Subcutaneous abdominal adipose tissue (tissue), 5 donors: ENCODE measurements around the gene ADAM15.
A peak's percentile ranks its signal among the peaks of the same experiment; 100 is the strongest.

Experiments used
- H3K27ac ChIP-seq: one replicate; pipeline ENCODE4 v1.7.0; 2013; ENCODE audit warnings: low read depth, mild to moderate bottlenecking, inconsistent platforms, low read length, moderate library complexity
- H3K27me3 ChIP-seq, 5 donors: one replicate each; pipeline ENCODE4 v1.7.0; 2013; ENCODE audit warnings: low read length in 5 of 5, inconsistent platforms in 1 of 5; ENCODE audit not compliant: control insufficient read depth in 5 of 5, insufficient read depth in 4 of 5
- H3K36me3 ChIP-seq, 5 donors: one replicate each; pipeline ENCODE4 v1.7.0; 2013; ENCODE audit warnings: low read length in 5 of 5; ENCODE audit not compliant: control insufficient read depth in 5 of 5, insufficient read depth in 5 of 5
- H3K4me1 ChIP-seq, 5 donors: one replicate each; pipeline ENCODE4 v1.7.0; 2013; ENCODE audit warnings: low read length in 5 of 5, mild to moderate bottlenecking in 3 of 5, moderate library complexity in 1 of 5; ENCODE audit not compliant: control insufficient read depth in 5 of 5, insufficient read depth in 5 of 5
- H3K4me3 ChIP-seq, 5 donors: one replicate each; pipeline ENCODE4 v1.7.0; 2013; ENCODE audit warnings: low read length in 5 of 5, low read depth in 1 of 5
- H3K9ac ChIP-seq, 5 donors: one replicate each; pipeline ENCODE4 v1.7.0; 2013; ENCODE audit warnings: low read length in 5 of 5, mild to moderate bottlenecking in 4 of 5, moderate library complexity in 3 of 5
- H3K9me3 ChIP-seq, 5 donors: one replicate each; pipeline ENCODE4 v1.7.0; 2013; ENCODE audit warnings: low read length in 5 of 5; ENCODE audit not compliant: control insufficient read depth in 5 of 5
- donor health status: healthy.
- donor health status: healthy.
- donor health status: healthy.
- donor health status: healthy.
- donor health status: healthy.

Gene ADAM15

DNA sequence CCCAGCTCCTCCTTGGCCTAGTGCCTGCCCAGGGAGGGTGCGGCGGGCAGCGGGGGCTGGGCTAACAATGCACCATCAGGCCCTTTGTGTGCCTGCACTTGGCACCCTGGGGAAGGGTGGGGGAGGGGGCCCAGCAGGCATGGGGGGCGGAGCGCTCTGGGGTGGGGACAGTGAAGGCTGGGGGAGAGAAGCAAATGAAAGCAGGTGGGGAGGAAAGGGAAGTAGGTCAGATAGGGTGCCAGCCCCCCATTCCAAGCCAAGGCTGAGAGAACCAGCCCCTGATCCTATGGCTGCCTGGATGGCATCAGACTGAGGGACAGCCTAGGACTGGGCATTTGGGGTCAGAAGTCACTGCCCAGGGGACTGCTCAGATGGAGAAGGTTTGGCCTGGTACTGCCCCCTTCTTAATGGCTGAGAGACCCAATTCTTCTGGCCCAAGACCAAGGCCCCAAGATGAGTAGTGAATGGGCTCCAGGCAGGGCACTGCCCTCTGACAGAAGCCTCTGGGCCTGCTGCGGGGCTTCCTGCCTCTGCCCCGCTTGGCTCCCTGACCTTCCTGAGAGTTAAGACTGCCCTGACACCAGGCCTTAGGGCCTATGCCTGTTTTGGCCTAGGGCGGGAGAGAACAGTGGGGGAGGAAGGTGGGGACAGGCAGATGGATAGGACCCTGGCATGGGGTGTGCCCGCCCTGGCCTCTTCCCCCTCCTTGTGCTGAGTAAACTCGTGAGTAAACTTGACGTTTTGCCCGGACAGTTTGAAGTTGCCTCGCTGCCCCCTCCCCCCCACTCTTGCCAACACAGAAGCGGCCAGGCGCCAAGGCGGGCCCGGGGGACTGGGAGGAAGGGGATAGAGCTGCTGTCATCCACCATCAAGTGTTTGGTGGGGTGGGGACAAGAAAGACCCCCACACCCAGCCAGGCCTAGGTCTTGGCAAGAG lies 45.8 kb upstream of the ADAM15 start:
- no peaks in the 10 kb centered on the region for H3K9me3 ChIP-seq
- peak overlapping the region; percentile 97 for H3K27ac ChIP-seq
- H3K27me3 ChIP-seq = no peaks in the 10 kb centered on the region
- H3K9ac ChIP-seq = peak overlapping the region; percentile 82 to 97 (median 93)
- no peaks in the 10 kb centered on the region for H3K36me3 ChIP-seq
- H3K4me3 ChIP-seq = peak overlapping the region; percentile 22 to 99 (median 96)
- H3K4me1 ChIP-seq = peaks cover 5 to 83% (median 75%) of the 10 kb centered on the region in 5 donors

DNA sequence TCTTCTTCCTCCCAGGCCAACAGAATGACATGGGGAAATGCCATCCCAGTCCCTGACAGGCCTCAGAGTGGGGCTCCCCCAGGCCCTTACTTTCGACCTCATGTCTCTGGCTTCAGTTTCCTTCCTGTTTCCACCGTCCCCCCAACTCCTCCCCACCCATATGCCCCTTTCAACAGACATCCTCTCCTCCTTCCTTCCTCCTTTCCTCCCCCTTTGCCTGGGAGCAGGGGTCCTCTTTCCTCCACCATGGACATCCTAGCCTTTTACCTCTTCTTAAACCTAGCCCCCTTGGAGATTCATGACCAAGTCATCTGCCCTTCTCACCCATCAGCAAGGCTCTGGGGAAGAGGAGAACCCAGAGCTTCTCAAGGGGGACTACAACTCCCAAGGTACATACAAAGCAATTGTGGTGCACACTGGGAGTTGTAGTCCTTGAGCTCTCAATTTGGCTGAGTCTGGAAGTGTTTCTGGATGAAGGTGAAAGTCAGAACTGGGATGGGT lies 44.5 kb upstream of the ADAM15 start:
- Histone ChIP-seq H3K27me3 (no peaks in the 10 kb centered on the region), H3K36me3 (peaks cover 0 to 4% (median 0%) of the 10 kb centered on the region in 5 donors), H3K9me3 (no peaks in the 10 kb centered on the region), H3K4me1 (peaks cover 5 to 88% (median 81%) of the 10 kb centered on the region in 5 donors), H3K4me3 (peak overlapping the region in 2 of 5 donors; percentile 25 to 53), H3K27ac (peak overlapping the region; percentile 97), H3K9ac (peak overlapping the region; percentile 58 to 84 (median 68))

DNA sequence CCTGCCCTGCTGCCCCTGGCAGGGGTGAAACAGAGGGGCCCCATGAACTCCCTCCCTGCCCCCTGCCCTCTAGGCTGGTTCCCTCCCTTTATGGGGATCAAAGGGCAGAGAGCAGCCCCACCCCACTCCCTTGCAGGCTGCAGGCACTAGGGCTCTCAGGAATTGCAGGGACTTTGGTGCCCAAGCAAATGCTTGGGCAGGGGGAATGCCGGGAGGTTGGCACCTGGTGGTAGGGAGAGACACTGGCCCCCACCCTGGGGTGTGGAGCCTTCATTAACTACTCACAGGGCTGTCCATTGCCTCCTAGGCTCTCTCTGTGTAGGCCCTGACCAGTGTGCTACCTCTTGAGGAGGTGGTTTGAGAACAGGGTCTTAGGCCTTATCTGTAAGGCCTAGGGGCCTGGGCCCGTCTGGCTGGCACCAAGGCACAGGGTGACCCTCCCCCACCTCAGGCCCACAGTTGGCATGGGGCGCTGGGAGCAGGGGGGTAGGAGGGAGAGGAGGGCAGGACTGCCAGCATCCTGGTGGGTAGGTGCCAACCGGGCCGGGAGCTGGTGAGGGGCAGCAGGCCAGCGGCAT lies 43.8 kb upstream of the ADAM15 start:
- no peaks in the 10 kb centered on the region for H3K9me3 ChIP-seq
- H3K27ac ChIP-seq = peak overlapping the region; percentile 97
- peak overlapping the region in 2 of 5 donors; percentile 17 to 53 for H3K4me3 ChIP-seq
- H3K4me1 ChIP-seq = peaks cover 11 to 94% (median 87%) of the 10 kb centered on the region in 5 donors
- H3K9ac ChIP-seq = peak overlapping the region in 4 of 5 donors; percentile 33 to 80 (median 58)
- H3K27me3 ChIP-seq = no peaks in the 10 kb centered on the region
- peaks cover 0 to 4% (median 0%) of the 10 kb centered on the region in 5 donors for H3K36me3 ChIP-seq

DNA sequence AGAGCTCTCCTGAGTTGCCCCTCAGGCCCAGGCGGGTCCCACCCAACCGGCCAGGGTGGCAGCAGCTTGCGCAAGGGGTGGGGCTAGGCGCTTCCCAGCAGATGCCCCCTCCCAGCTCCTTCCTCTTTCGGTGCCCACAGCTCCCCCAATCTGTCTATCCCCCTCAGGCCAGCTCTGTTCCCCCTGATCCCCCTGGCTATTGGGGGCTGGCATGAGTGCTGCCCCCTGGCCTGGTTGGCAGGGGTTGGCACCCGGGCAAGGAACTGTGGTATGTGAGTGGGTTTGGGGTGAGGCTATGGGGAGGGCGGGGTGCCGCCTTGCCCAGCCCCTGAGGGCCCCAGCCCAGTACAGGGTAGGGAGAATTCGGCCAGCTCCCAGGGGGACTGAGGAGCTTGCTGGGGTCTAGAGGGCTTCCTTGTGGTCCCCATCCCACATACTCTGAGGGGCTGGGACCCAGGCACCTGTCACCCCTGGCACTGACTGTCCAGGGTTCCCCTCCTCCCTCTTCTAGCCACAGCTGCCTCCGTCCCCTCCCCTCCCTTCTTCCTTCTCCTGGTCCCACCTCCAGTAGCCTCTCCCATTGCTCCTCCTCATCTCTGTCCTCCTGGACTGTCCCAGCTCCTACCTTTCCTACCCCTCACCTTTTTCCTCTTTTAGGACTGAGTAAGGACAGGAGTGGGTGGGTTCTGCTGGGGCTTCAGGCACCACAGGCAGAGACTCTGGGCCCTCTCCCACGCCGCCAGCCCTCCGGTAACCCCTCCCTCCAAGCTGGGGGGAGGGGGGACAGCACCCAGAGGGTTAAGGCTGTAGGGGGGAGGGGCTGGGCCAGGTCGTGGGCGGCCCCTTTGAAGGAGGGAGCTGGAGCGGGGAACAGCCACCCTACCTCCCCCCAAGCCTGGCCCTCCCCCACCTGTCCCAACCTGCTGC lies 42.8 kb upstream of the ADAM15 start:
- H3K27ac ChIP-seq = peak overlapping the region; percentile 97
- no peaks in the 10 kb centered on the region for H3K9me3 ChIP-seq
- H3K36me3 ChIP-seq = peaks cover 0 to 4% (median 0%) of the 10 kb centered on the region in 5 donors
- peak overlapping the region in 4 of 5 donors; percentile 33 to 80 (median 58) for H3K9ac ChIP-seq
- peaks cover 12 to 97% (median 92%) of the 10 kb centered on the region in 5 donors for H3K4me1 ChIP-seq
- H3K4me3 ChIP-seq = peak overlapping the region; percentile 13 to 53 (median 37)
- H3K27me3 ChIP-seq = no peaks in the 10 kb centered on the region

DNA sequence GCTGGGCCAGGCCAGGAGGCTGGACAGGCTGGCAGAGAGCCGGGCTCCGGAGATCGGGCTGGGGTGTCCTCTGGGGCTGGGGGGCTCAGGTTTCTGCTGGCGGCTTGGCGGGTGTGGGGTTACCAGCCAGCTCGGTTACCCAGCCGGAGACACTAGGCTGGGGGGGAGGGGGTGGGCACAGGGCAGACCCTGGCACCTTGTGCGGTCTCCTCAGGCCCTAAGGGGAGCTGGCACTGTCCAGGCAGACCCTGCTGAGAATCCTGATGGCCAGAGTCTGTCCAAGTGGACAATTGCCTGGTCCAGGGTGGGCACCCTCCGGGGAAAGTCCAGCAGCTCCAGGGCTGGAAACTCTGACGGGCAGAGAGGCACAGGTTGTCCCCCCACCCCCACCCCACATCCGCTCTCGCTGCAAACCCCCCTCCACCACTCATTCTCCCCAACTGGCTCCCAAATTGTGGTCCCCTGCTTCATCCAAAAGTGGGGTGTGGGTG lies 41.9 kb upstream of the ADAM15 start:
- H3K27ac ChIP-seq = peak overlapping the region; percentile 97
- H3K4me3 ChIP-seq = peak overlapping the region in 3 of 5 donors; percentile 13 to 53 (median 19)
- H3K4me1 ChIP-seq = peaks cover 11 to 96% (median 87%) of the 10 kb centered on the region in 5 donors
- no peaks in the 10 kb centered on the region for H3K27me3 ChIP-seq
- peaks cover 0 to 9% (median 0%) of the 10 kb centered on the region in 5 donors for H3K36me3 ChIP-seq
- H3K9me3 ChIP-seq = no peaks in the 10 kb centered on the region
- peak overlapping the region in 3 of 5 donors; percentile 33 to 80 (median 57) for H3K9ac ChIP-seq

DNA sequence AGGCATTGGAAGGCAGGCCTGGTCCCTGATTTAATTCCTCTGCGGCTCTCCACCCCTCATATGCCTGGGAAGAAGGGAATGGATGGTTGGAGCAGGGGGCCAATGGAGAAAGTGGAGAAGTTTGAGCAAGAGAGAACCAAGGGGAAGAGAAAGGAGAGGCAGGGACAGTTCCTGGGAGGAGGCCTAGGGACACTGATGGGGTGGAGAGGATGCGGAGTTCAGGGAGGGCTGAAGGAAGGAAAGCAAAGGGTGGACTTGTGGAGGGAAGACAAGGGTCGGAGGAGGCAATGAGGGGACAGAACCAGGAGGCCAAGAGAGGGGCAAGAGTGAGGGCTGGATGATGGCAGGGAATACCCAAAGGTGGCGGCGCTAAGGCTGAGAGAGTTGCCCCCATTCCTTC lies 41.4 kb upstream of the ADAM15 start:
- peak overlapping the region in 1 of 5 donors; percentile 25 for H3K4me3 ChIP-seq
- H3K9me3 ChIP-seq = no peaks in the 10 kb centered on the region
- no peaks in the 10 kb centered on the region for H3K27me3 ChIP-seq
- H3K36me3 ChIP-seq = peaks cover 0 to 13% (median 5%) of the 10 kb centered on the region in 5 donors
- peaks cover 8 to 92% (median 82%) of the 10 kb centered on the region in 5 donors for H3K4me1 ChIP-seq
- peak overlapping the region in 1 of 5 donors; percentile 50 for H3K9ac ChIP-seq
- H3K27ac ChIP-seq = peak overlapping the region; percentile 97

DNA sequence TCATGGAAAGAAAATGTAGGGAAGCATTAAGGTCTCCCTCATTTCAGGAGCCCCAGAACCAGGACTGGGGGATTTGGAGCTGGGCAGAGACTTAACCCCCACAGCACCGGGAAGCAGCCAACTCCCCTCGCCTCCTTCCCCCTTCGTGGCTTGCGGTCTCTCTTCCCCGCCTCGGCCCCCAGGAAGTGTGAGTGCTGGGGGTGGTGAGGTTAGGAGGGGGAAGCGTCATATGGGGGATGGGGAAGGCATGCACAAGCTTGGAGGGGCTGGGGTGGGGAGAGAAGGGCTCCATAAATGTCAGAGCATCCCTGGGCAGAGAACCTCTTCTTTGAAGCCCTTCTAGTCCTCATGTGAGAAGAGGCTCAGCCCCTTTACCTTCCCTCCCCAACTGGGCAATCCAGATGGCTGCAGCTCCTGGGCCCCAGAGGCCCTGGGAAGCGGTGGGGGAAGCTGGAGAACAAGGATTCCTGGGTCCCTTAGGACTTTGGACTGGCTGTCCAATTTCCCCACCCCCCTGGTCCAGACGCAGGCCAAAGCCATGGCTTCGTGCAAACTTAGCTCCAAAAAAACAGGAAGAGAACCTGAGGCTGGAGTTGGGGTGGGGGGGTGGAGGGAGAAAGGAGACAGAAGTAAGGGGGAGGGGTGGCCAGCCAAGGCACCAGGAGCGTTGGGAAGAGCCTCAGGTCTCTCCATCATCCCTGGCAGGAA lies 40.8 kb upstream of the ADAM15 start:
- Histone ChIP-seq H3K36me3 (peaks cover 0 to 20% (median 11%) of the 10 kb centered on the region in 5 donors), H3K4me3 (peak overlapping the region in 1 of 5 donors; percentile 25), H3K27me3 (no peaks in the 10 kb centered on the region), H3K4me1 (peaks cover 8 to 85% (median 76%) of the 10 kb centered on the region in 5 donors), H3K27ac (peak overlapping the region; percentile 97), H3K9me3 (no peaks in the 10 kb centered on the region), H3K9ac (peak overlapping the region in 2 of 5 donors; percentile 47 to 53)

DNA sequence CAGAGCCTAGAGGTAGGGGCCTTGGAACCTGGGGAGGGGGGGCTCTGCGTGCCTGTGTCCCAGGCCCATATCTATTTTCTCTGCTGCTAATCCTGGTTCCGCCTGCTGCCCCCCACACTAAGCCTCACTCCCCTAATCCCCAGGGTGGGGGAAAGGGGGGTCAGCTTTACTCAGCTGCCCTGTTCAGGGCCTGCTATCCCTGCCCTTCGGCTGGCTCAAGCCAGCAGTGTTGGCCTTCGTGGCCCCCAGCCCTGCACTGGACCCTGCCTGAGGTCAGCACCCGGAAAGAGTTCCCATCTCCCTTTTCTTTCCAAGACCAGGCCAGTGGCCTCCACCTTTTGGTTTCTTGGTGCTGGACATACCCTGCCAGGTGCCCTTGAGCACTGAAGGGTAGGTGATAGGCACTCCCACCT lies 40.1 kb upstream of the ADAM15 start:
- peak overlapping the region in 3 of 5 donors; percentile 0 to 47 (median 39) for H3K9ac ChIP-seq
- H3K4me3 ChIP-seq = no peak overlapping the region
- H3K9me3 ChIP-seq = no peaks in the 10 kb centered on the region
- peaks cover 0 to 26% (median 17%) of the 10 kb centered on the region in 5 donors for H3K36me3 ChIP-seq
- peaks cover 8 to 79% (median 70%) of the 10 kb centered on the region in 5 donors for H3K4me1 ChIP-seq
- H3K27me3 ChIP-seq = no peaks in the 10 kb centered on the region
- H3K27ac ChIP-seq = peak overlapping the region; percentile 97
